ENCODE data around the gene TMEM163. TPM values are rescaled to one million over a fixed set of nuclear protein-coding genes. Genes with fewer than 3 reads are reported as not detected.

The TMEM163 gene
- total RNA-seq, 1 donor from 2014 or later: not detected

GRCh38 chr2:134429886-134430285 is 288.9 kb downstream of the TMEM163 start:
- DNase-seq (ENCODE audit: low read depth): no peak
- no peak for TF ChIP-seq CTCF (IDR thresholded peaks at IDR 0.05; ENCODE audit: insufficient read depth, low read length, severe bottlenecking)
- no peak for FAIRE-seq
- Histone ChIP-seq H3K27me3 (ENCODE audit: control insufficient read depth, insufficient read depth, low read length) (no peaks in the 10 kb centered on the region), H3K4me3 (ENCODE audit: low read depth, low read length) (no peak overlapping the region), H3K36me3 (ENCODE audit: control insufficient read depth, insufficient read depth, low read length) (no peaks in the 10 kb centered on the region)

GRCh38 chr2:134426721-134427120 is 292.1 kb downstream of the TMEM163 start:
- no peak for TF ChIP-seq CTCF (IDR thresholded peaks at IDR 0.05; ENCODE audit: insufficient read depth, low read length, severe bottlenecking)
- Histone ChIP-seq H3K36me3 (ENCODE audit: control insufficient read depth, insufficient read depth, low read length) (peaks cover 2% of the 10 kb centered on the region), H3K4me3 (ENCODE audit: low read depth, low read length) (no peak overlapping the region), H3K27me3 (ENCODE audit: control insufficient read depth, insufficient read depth, low read length) (no peaks in the 10 kb centered on the region)
- FAIRE-seq (no peak), DNase-seq (ENCODE audit: low read depth) (no peak)

- H3K27me3 ChIP-seq (ENCODE audit: control insufficient read depth, insufficient read depth, low read length): no peaks in the 10 kb centered on the region
- DNase-seq (ENCODE audit: low read depth) (no peak), FAIRE-seq (no peak)
- TF ChIP-seq CTCF (IDR thresholded peaks at IDR 0.05; ENCODE audit: insufficient read depth, low read length, severe bottlenecking): no peak
- H3K36me3 ChIP-seq (ENCODE audit: control insufficient read depth, insufficient read depth, low read length): peaks cover 2% of the 10 kb centered on the region
- H3K4me3 ChIP-seq (ENCODE audit: low read depth, low read length): no peak overlapping the region
Measured at GRCh38 chr2:134425724-134426496, 292.9 kb downstream of the TMEM163 start.

- no peak for DNase-seq (ENCODE audit: low read depth)
- no peak for TF ChIP-seq CTCF (IDR thresholded peaks at IDR 0.05; ENCODE audit: insufficient read depth, low read length, severe bottlenecking)
- no peak for FAIRE-seq
- Histone ChIP-seq H3K27me3 (ENCODE audit: control insufficient read depth, insufficient read depth, low read length) (no peaks in the 10 kb centered on the region), H3K36me3 (ENCODE audit: control insufficient read depth, insufficient read depth, low read length) (peaks cover 2% of the 10 kb centered on the region), H3K4me3 (ENCODE audit: low read depth, low read length) (no peak overlapping the region)
Measured at GRCh38 chr2:134421556-134422328, 297.1 kb downstream of the TMEM163 start.

- no peak for DNase-seq (ENCODE audit: low read depth)
- H3K36me3 ChIP-seq (ENCODE audit: control insufficient read depth, insufficient read depth, low read length): peaks cover 2% of the 10 kb centered on the region
- H3K4me3 ChIP-seq (ENCODE audit: low read depth, low read length): no peak overlapping the region
- H3K27me3 ChIP-seq (ENCODE audit: control insufficient read depth, insufficient read depth, low read length): no peaks in the 10 kb centered on the region
- no peak for FAIRE-seq
- no peak for TF ChIP-seq CTCF (IDR thresholded peaks at IDR 0.05; ENCODE audit: insufficient read depth, low read length, severe bottlenecking)
Measured at GRCh38 chr2:134420920-134421319, 297.9 kb downstream of the TMEM163 start.
